AG09309 (cell line): Measurements from ENCODE around the gene BRF1.

Source experiments
- DNase-seq: peaks from one replicate; pipeline ENCODE4 v3.0.0-alpha.2; 2010; ENCODE audit warnings: low read depth
- H3K4me3 ChIP-seq: 2 replicates; pipeline ENCODE4 v1.5.1; 2011; ENCODE audit warnings: mild to moderate bottlenecking, low read depth, low read length, moderate library complexity; ENCODE audit not compliant: control insufficient read depth
- TF ChIP-seq, protein P1 (sequence below): IDR thresholded peaks from 2 replicates; pipeline ENCODE4 v1.5.1; 2011; ENCODE audit warnings: mild to moderate bottlenecking, low read depth, low read length, inconsistent platforms; ENCODE audit not compliant: insufficient read depth, control insufficient read depth; ENCODE audit errors: missing control alignments

The BRF1 gene

DNA sequence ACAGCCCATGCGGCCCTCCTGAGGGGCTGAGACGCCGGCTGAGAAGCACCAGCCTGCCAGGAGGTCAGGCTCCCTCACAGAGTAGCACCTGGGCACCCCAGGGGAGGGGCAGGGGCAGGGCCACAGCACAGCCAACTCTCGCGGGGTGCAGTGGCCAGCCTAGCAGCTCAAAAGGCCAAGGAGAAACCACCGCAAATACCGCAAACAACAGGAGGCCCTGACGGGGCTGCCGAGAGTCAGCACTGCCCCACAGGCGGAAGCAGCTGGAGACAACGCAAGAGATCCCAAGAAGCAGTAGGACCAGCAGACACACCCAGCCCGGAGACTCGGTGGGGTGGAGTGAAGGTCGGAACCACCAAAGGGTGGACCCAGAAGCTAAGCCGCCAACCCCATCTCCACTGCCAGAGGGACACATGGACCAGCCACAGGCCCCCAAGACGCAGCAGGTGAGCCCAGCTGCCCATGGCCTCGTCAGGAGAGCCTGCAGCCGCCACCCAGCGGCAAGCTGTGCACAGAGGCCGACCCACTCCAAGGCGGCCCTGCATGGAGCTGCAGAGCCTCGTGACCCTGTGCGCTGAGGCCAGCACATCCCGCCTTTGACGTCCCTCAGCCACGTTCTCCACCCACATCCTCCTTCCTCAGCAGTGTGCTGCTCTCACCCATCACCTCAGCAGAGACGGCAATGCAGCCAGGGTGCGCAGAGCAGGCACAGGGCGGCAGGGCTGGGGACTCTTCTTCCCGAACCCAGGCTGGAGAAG is 84.1 kb downstream of the BRF1 start:
- H3K4me3 ChIP-seq = no peak overlapping the region
- TF ChIP-seq, protein P1, sequence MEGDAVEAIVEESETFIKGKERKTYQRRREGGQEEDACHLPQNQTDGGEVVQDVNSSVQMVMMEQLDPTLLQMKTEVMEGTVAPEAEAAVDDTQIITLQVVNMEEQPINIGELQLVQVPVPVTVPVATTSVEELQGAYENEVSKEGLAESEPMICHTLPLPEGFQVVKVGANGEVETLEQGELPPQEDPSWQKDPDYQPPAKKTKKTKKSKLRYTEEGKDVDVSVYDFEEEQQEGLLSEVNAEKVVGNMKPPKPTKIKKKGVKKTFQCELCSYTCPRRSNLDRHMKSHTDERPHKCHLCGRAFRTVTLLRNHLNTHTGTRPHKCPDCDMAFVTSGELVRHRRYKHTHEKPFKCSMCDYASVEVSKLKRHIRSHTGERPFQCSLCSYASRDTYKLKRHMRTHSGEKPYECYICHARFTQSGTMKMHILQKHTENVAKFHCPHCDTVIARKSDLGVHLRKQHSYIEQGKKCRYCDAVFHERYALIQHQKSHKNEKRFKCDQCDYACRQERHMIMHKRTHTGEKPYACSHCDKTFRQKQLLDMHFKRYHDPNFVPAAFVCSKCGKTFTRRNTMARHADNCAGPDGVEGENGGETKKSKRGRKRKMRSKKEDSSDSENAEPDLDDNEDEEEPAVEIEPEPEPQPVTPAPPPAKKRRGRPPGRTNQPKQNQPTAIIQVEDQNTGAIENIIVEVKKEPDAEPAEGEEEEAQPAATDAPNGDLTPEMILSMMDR = no peak
- no peak for DNase-seq

DNA sequence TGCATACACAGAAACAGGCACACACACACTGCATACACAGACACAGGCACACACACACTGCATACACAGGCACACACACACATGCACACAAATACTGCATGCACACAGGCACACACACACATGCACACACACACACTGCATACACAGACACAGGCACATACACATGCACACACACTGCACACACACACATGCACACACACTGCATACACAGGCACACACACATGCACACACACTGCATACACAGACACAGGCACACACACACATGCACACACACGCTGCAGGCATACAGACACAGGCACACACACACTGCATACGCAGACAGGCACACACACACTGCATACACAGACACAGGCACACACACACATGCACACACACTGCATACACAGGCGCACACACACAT is 85.2 kb downstream of the BRF1 start:
- TF ChIP-seq, protein P1 = no peak
- no peak overlapping the region for H3K4me3 ChIP-seq
- DNase-seq = no peak

DNA sequence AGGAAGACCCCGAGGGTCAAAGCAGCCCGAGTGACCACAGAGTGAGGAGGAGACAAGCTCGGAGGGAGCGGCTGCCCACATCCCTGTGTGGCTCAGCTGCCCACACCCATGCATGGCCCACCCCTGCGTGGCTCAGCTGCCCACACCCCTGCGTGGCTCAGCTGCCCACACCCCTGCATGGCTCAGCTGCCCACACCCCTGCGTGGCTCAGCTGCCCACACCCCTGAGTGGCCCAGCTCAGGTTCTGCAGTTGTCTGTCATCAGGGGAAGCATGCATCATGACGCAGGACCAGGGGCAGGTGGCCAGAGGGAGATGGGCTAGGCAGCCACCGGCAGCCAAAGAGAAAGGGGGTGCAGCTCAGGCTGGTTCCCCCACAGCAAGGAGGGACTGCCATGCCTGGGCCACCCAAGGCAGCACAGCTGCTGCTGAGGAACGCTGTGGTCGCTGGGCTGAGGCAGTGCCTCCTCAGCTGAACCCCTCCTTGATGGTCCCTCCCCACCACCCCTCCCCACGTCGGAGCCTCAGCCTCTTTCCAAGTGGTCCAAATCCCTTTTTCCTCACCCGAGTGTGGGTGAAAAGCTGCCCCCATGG is 86.4 kb downstream of the BRF1 start:
- no peak overlapping the region for H3K4me3 ChIP-seq
- no peak for DNase-seq
- TF ChIP-seq, protein P1 = no peak

DNA sequence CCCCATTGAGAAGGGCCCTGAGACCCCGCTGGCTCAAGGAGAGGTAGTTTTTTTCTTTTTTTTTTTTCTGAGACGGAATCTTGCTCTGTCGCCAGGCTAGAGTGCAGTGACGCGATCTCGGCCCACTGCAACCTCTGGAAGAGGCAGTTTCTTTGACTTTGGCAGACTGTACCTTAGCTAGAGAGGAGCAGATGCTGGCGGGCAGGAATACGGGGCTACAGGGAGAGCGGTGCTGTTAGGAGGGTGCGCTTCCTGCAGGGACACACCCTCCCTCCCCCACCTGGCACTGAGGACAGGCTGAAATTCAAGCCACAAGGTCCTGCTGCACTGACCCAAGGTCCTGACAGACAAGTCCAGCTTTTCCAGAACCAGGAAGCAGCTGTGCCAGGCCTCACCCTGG is 87.4 kb downstream of the BRF1 start:
- no peak overlapping the region for H3K4me3 ChIP-seq
- TF ChIP-seq, protein P1 = no peak
- no peak for DNase-seq

DNA sequence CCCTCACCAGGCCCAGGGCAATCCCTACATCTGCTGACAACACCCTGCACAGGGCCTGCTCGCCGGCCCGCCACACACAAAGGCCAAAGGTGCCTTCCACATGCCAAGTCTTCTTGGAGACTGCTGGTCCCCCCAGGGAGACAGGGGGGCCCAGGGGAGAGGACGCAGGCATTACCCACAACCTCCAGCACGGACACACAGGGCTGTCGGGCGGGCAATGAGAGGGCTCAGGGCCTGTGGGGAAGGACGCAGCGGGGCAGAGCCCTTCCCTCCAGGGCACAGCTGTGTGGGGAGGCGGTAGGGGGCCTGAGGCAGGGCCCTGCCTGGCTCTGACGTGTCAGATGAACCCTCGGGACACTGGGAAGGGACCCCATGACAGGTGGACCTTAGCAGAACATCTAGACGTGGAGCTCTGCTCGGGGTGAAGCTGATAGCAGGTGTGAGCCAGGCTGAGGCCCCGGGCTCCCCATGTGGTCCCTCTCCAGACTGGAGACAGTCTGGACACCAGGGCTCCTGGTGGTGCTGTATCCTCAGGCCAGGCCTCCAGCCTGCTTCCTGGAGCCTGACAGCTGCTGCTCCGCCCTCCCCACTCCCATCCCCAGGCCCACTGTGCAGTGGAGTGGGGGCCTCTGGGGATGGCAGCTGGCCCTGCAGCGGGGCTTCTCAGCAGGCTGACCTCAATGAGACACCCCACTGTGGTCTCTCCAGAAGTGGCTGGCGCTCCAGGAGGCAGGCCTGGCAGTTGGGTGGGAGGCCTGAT is 88.1 kb downstream of the BRF1 start:
- H3K4me3 ChIP-seq = no peak overlapping the region
- TF ChIP-seq, protein P1 = no peak
- DNase-seq = no peak

DNA sequence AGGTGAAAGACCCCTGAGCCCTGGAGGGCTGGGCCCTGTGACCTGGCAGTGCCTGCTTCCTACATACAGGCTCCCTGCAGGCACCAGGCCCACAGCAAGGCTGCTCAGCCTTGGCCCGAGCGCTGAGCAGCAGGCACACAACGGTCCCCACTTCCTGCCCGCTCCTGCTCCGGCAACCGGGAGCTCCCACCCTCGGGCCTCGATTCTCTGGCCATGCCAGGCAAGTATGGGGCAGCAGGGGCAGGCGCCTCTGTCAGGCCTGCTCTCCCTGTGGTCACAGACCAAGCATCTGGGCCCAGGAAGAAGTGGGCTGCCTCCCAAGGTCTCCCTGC is 89.1 kb downstream of the BRF1 start:
- no peak overlapping the region for H3K4me3 ChIP-seq
- TF ChIP-seq, protein P1 = no peak
- no peak for DNase-seq
